HepG2 (cell line): ENCODE measurements around the gene UBE4A. TPM values are rescaled to one million over a fixed set of nuclear protein-coding genes. Genes with fewer than 3 reads are reported as not detected.

Experiments
- BATF2 ChIP-seq: sonication (generic); formaldehyde crosslinking; IDR thresholded peaks from 2 replicates; pipeline ENCODE4 v1.8.0; 2022; ENCODE audit warnings: mild to moderate bottlenecking, missing genetic modification reagents, moderate library complexity
- BCL3 ChIP-seq: sonication (generic); formaldehyde crosslinking; IDR thresholded peaks from 2 replicates; pipeline ENCODE4 v1.5.1; 2020; ENCODE audit warnings: mild to moderate bottlenecking, missing genetic modification reagents, moderate library complexity
- BHLHE40 ChIP-seq: IDR thresholded peaks from 2 replicates; pipeline ENCODE4 v1.6.1; 2011; ENCODE audit warnings: low read length, improper control_type of control experiment
- CBX5 ChIP-seq: sonication (generic); formaldehyde crosslinking; IDR thresholded peaks from 2 replicates; pipeline ENCODE4 v1.4.0; 2020; ENCODE audit warnings: missing genetic modification reagents, borderline replicate concordance
- GMEB1 ChIP-seq: sonication (generic); formaldehyde crosslinking; IDR thresholded peaks from 2 replicates; pipeline ENCODE4 v1.5.1; 2020; ENCODE audit warnings: missing genetic modification reagents, mild to moderate bottlenecking, borderline replicate concordance
- MTF1 ChIP-seq: sonication (generic); formaldehyde crosslinking; IDR thresholded peaks from 2 replicates; pipeline ENCODE4 v1.5.0; 2020; ENCODE audit warnings: missing genetic modification reagents
- NFE2L1 ChIP-seq: sonication (generic); formaldehyde crosslinking; IDR thresholded peaks from 2 replicates; pipeline ENCODE4 v1.4.0; 2020; ENCODE audit warnings: missing genetic modification reagents, mild to moderate bottlenecking, borderline replicate concordance
- PATZ1 ChIP-seq: sonication (generic); formaldehyde crosslinking; IDR thresholded peaks from 2 replicates; pipeline ENCODE4 v1.4.0; 2020; ENCODE audit warnings: missing genetic modification reagents
- RBM22 ChIP-seq: fragments of 200-400 bp; formaldehyde crosslinking; optimal IDR thresholded peaks from 2 replicates; pipeline ENCODE3; 2017; ENCODE audit warnings: mild to moderate bottlenecking, low read length, moderate library complexity
- RNF219 ChIP-seq: sonication (generic); formaldehyde crosslinking; IDR thresholded peaks from 2 replicates; pipeline ENCODE4 v1.5.0; 2020; ENCODE audit warnings: mild to moderate bottlenecking, missing genetic modification reagents
- ZBTB7A ChIP-seq: sonication (generic); formaldehyde crosslinking; IDR thresholded peaks from 2 replicates; pipeline ENCODE4 v1.8.0; 2022; ENCODE audit warnings: mild to moderate bottlenecking, missing genetic modification reagents
- ZNF124 ChIP-seq: sonication (generic); formaldehyde crosslinking; IDR thresholded peaks from 2 replicates; pipeline ENCODE4 v1.4.0; 2020; ENCODE audit warnings: missing genetic modification reagents
- ZNF24 ChIP-seq: fragments of 450-650 bp; IDR thresholded peaks from 2 replicates; pipeline ENCODE4 v1.6.1; 2017; ENCODE audit warnings: antibody characterized with exemption, mild to moderate bottlenecking
- ZNF331 ChIP-seq: sonication (generic); formaldehyde crosslinking; IDR thresholded peaks from 2 replicates; pipeline ENCODE4 v1.4.0; 2020; ENCODE audit warnings: missing genetic modification reagents
- ZNF34 ChIP-seq: sonication (generic); formaldehyde crosslinking; IDR thresholded peaks from 2 replicates; pipeline ENCODE4 v1.4.0; 2020; ENCODE audit warnings: mild to moderate bottlenecking, missing genetic modification reagents, borderline replicate concordance
- ZNF703 ChIP-seq: sonication (generic); formaldehyde crosslinking; IDR thresholded peaks from 2 replicates; pipeline ENCODE4 v1.5.1; 2020; ENCODE audit warnings: missing genetic modification reagents, mild to moderate bottlenecking, moderate library complexity, borderline replicate concordance
- ZNF816 ChIP-seq: sonication (generic); formaldehyde crosslinking; IDR thresholded peaks from 2 replicates; pipeline ENCODE4 v1.8.0; 2022; ENCODE audit warnings: missing genetic modification reagents, mild to moderate bottlenecking, borderline replicate concordance
- ZNF878 ChIP-seq: sonication (generic); formaldehyde crosslinking; IDR thresholded peaks from 2 replicates; pipeline ENCODE4 v1.8.1; 2023; ENCODE audit warnings: mild to moderate bottlenecking, missing genetic modification reagents, moderate library complexity
- ZSCAN25 ChIP-seq: sonication (generic); formaldehyde crosslinking; IDR thresholded peaks from 2 replicates; pipeline ENCODE4 v1.8.0; 2022; ENCODE audit warnings: mild to moderate bottlenecking, missing genetic modification reagents
- polyA plus RNA-seq, 8 experiments: library from polyadenylated mRNA; depleted of rRNA in 3 of 8; stranded (reverse) in 7 of 8; unstranded in 1 of 8; fragments of >200 nt; fragmentation: Illumina TruSeq in 4 of 8; extraction: Trizol in 4 of 8; gene quantifications; 2 replicates each; pipeline versions ENCODE4 v1.2.1 to v1.2.3, GENCODE V29; 2011 to 2016; ENCODE audit warnings: low read depth in 4 of 8, missing spikeins in 1 of 8, mixed read lengths in 1 of 8; ENCODE audit not compliant: insufficient read depth in 1 of 8
- total RNA-seq, 5 experiments: library from RNA; depleted of rRNA; stranded (reverse); fragments of >200 nt; fragmentation: Illumina TruSeq; extraction: Trizol; gene quantifications; 2 replicates each; pipeline ENCODE4 v1.2.3, GENCODE V29; 2016; ENCODE audit warnings: low read depth in 1 of 5

Gene UBE4A
- total and polyA plus RNA-seq, 2 of the 13 experiments (the other 11 are each of a cell fraction or from before 2014, with no cell fraction given) = 15.1 to 32.7 TPM

GRCh38 chr11:118401151-118401879 lies 41.9 kb downstream of the UBE4A start, which contains the start of gene ATP5MG (continued):
- TF ChIP-seq PATZ1 (no peak), ZNF878 (CRISPR knock-in tag) (peak; percentile 45; the same call in 1 of the 2 replicates), ZNF24 (no peak), RNF219 (CRISPR knock-in tag) (no peak), CBX5 (CRISPR knock-in tag) (no peak), NFE2L1 (CRISPR knock-in tag) (no peak), ZNF331 (no peak), MTF1 (no peak), ZNF816 (CRISPR knock-in tag) (peak; percentile 75; the same call in 1 of the 2 replicates), BHLHE40 (no peak), ZNF34 (no peak), ZSCAN25 (no peak), BCL3 (CRISPR knock-in tag) (peak; percentile 62; the same call in 1 of the 2 replicates), ZNF703 (CRISPR knock-in tag) (no peak), BATF2 (no peak), RBM22 (no peak), ZNF124 (CRISPR knock-in tag) (no peak; the same call in 1 of the 2 replicates), GMEB1 (peak; percentile 75), ZBTB7A (0 out of 2 replicates have a peak, but pooled peaks have one; percentile 51)
